ENCODE results near the gene PTGER2.

The PTGER2 gene

DNA sequence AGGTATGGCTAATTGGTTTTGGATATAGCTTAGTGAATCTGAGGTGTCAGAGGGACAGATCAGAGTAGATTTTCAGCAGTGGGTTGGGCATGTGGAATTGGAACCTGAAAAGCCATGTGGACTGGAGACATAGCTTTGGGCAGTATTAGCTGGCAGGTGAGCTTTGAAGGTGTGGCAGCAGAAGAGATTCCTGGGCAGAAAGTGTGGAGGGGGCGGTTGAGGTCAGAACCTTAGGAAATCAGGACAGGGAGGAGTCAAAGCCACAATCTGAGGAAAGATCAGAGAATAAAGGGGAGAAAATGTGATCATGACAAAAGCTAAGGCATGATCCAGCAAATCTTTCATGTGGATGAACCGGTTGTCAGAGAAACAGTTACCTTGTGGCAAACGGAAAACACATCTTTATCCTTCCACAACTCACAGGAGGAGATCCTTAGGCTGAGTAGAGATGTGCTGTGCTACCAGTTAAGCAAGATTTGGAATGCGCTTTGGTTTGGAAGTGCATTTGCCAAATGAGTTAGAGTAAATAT, 56.4 kb downstream of the PTGER2 start:
- no peak for DNase-seq

DNA sequence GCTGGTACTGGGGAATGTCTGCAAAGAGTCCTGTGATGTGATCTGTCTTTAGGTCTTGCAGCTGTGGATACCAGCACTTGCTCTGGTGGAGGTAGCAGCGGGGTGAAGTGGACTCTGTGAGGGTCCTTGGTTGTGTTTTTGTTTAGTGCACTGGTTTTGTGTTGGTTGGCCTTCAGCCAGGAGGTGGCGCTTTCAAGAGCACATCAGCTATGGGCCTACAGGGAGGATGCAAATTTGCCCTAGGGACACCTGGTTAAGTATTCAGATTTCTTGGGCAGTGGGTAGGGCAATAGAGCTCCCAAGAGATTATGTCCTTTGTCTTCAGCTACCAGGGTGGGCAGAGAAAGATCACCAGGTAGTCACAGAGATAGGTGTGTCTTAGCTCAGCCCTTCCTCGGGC, 63.8 kb downstream of the PTGER2 start:
- DNase-seq = no peak

Measured in hypothalamus (tissue), 51 donors.